Heart left ventricle (tissue), 16 donors: Measurements from ENCODE around the gene KCNK13. TPM values are rescaled to one million over a fixed set of nuclear protein-coding genes. Genes with fewer than 3 reads are reported as not detected.
"Not testable (repeated sequence)": the region's sequence is repeated elsewhere in the genome, so short reads cannot be mapped to it uniquely, and the experiment has no call there.

Source experiments
- ATAC-seq, 4 donors: fragments of 200-7000 bp; cut with Tn5 transposase; one replicate each; pipeline ENCODE4 v1.9.1; 2020 to 2022; ENCODE audit warnings: moderate library complexity in 4 of 4, mild to moderate bottlenecking in 3 of 4, moderate number of reproducible peaks in 1 of 4
- DNase-seq, 5 donors: peaks; one replicate each; pipeline ENCODE4 v3.0.0-alpha.2; 2020
- H3K27ac ChIP-seq, 12 donors: fragments of 200-600 bp; sonication (generic) in 4 of 12; one replicate each; pipeline versions ENCODE4 v1.5.0 to v1.8.0; 2016 to 2022; ENCODE audit warnings: mild to moderate bottlenecking in 2 of 12
- H3K27me3 ChIP-seq, 9 donors: fragments of 200-600 bp; sonication (generic) in 2 of 9; one replicate each; pipeline versions ENCODE4 v1.5.1 to v1.8.0; 2016 to 2022; ENCODE audit warnings: mild to moderate bottlenecking in 3 of 9
- H3K36me3 ChIP-seq, 9 donors: fragments of 200-600 bp; sonication (generic) in 2 of 9; one replicate each; pipeline versions ENCODE4 v1.5.0 to v1.8.0; 2018 to 2022; ENCODE audit warnings: mild to moderate bottlenecking in 2 of 9
- H3K4me1 ChIP-seq, 12 donors: fragments of 200-600 bp; sonication (generic) in 4 of 12; one replicate each; pipeline versions ENCODE4 v1.5.0 to v1.8.0; 2016 to 2022; ENCODE audit warnings: mild to moderate bottlenecking in 3 of 12
- H3K4me3 ChIP-seq, 12 donors: fragments of 200-600 bp; sonication (generic) in 4 of 12; one replicate each; pipeline versions ENCODE4 v1.5.0 to v1.8.0; 2017 to 2022; ENCODE audit warnings: mild to moderate bottlenecking in 9 of 12, moderate library complexity in 4 of 12
- H3K9me3 ChIP-seq, 12 donors: fragments of 200-600 bp; sonication (generic) in 4 of 12; one replicate each; pipeline versions ENCODE4 v1.5.0 to v1.8.0; 2016 to 2022; ENCODE audit warnings: mild to moderate bottlenecking in 1 of 12
- POLR2A ChIP-seq, 2 donors: fragments of 450-650 bp; IDR thresholded peaks; one replicate each; pipeline ENCODE4 v1.6.1; 2017; ENCODE audit warnings: antibody characterized with exemption in 2 of 2, mild to moderate bottlenecking in 2 of 2, moderate library complexity in 2 of 2
- WGBS, 4 donors: extraction: QIAGEN DNeasy Blood & Tissue Kit in 2 of 4; methylation state at CpG; one replicate each; pipeline versions ENCODE4 v1.1.5 to v1.1.7; 2013 to 2018; 5-methylcytosine and 5-hydroxymethylcytosine counted together
- intact Hi-C, 10 donors: fragments of 100-400 bp; cut with DNase I; formaldehyde crosslinking; loops; one replicate each; pipeline versions ENCODE4 v1.11.1 to v1.14.2; 2022
- polyA plus RNA-seq, 2 donors: library from polyadenylated mRNA; stranded (reverse); fragments of 200-250 nt; gene quantifications; one replicate each; pipeline ENCODE4 v1.2.3, GENCODE V29; 2013
- total RNA-seq, 9 donors: library from RNA; depleted of rRNA in 2 of 9; stranded (reverse); fragments of >200 nt in 2 of 9; fragmentation: NEBNext Ultra II Directional in 3 of 9; extraction: Animal tissue kit (Norgen Biotek cat#: 25700) in 3 of 9; gene quantifications; one replicate each; pipeline versions ENCODE4 v1.1.0 to v1.2.4, GENCODE V29; 2016 to 2023
- TF ChIP-seq, protein P1 (sequence below), 12 donors: fragments of 200-600 bp; sonication (generic) in 4 of 12; IDR thresholded peaks; one replicate each; pipeline versions ENCODE4 v1.5.0 to v1.8.0; 2018 to 2022; ENCODE audit warnings: antibody characterized with exemption in 12 of 12, mild to moderate bottlenecking in 5 of 12
- donor health status: ischemic (EF 13 %, LVEDD 7.1; RV severe dilation, severe dysfunction).
- donor health status: healthy with polysubstance abuse.
- donor health status: DM: no; HTN: yes; CAD: no.
- donor health status: DM: no; HTN: no; CAD: no.
- donor health status: ischemic (EF 25% LVEDD 6.9; RV normal size, moderate dysfunction).
- donor health status: ischemic (EF 25% LVEDD 5.7; RV mildly dilated, moderate dysfunction).
- donor health status: healthy.
- donor health status: DM: yes; HTN: yes; CAD: no.
- donor health status: ischemic (EF 35%, LVEDD 5.7; RV mildly dilated, moderate dysfunction).
- donor health status: nonischemic (EF 11% LVEDD 7.7; RV severe dilation, severe dysfunction).
- donor health status: DM: yes; HTN: yes; CAD: no.
- donor health status: PGD.
- donor health status: ischemic (EF 29% LVEDD 5.4; RV normal size, mild dysfunction).
- donor health status: nonischemic (EF 23%, LVEDD 6.1; RV moderate dilation, normal function).

KCNK13 gene
- total and polyA plus RNA-seq, 11 donors = 0.16 to 10.7 (median 1.3) TPM

DNA sequence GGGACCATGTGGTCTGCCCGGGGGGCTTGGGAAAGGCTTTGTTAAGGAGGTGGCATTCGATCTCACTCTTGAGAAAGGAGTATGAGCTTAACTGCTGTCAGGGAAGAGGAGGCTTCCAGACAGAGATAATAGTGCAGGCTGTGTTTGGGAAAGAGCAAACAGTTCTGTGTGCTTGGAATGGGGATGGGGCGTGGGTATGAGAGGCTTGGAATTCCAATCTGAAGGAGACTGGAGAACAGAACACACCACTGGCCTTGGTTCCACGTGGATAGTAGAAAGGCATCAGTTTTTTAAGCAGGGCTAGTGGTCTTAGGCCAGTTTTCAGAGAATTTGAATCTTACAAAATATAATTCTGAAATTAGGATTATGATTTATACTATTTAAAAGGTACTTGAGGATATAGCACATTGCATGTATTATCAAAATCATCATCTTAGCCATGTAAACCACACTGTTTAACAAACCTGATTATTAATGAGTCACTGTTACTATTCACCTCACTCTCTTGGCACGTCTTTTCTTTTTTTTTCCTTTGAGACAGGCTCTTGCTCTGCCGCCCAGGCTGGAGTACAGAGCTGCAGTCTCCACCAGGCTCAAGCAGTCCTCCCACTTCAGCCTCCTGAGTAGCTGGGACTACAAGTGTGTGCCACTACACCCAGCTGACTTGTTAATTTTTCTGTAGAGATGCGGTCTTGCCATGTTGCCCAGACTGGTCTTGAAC, 38.5 kb upstream of the KCNK13 start:
- Histone ChIP-seq H3K4me1 (peaks cover 0 to 5% (median 0%) of the 10 kb centered on the region in 12 donors), H3K36me3 (peaks cover 0 to 65% (median 9%) of the 10 kb centered on the region in 9 donors), H3K9me3 (no peaks in the 10 kb centered on the region), H3K27me3 (no peaks in the 10 kb centered on the region), H3K4me3 (no peak overlapping the region), H3K27ac (no peak overlapping the region)
- WGBS, 4 donors = 82 to 87% (median 83%) methylated on average over 7 of the region's 7 CpGs
- no peak for DNase-seq
- ATAC-seq = no peak
- no peak for TF ChIP-seq POLR2A (IDR thresholded peaks at IDR 0.05)
- TF ChIP-seq, protein P1, sequence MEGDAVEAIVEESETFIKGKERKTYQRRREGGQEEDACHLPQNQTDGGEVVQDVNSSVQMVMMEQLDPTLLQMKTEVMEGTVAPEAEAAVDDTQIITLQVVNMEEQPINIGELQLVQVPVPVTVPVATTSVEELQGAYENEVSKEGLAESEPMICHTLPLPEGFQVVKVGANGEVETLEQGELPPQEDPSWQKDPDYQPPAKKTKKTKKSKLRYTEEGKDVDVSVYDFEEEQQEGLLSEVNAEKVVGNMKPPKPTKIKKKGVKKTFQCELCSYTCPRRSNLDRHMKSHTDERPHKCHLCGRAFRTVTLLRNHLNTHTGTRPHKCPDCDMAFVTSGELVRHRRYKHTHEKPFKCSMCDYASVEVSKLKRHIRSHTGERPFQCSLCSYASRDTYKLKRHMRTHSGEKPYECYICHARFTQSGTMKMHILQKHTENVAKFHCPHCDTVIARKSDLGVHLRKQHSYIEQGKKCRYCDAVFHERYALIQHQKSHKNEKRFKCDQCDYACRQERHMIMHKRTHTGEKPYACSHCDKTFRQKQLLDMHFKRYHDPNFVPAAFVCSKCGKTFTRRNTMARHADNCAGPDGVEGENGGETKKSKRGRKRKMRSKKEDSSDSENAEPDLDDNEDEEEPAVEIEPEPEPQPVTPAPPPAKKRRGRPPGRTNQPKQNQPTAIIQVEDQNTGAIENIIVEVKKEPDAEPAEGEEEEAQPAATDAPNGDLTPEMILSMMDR (IDR thresholded peaks at IDR 0.05) = no peak
- intact Hi-C loops = no loop called here

DNA sequence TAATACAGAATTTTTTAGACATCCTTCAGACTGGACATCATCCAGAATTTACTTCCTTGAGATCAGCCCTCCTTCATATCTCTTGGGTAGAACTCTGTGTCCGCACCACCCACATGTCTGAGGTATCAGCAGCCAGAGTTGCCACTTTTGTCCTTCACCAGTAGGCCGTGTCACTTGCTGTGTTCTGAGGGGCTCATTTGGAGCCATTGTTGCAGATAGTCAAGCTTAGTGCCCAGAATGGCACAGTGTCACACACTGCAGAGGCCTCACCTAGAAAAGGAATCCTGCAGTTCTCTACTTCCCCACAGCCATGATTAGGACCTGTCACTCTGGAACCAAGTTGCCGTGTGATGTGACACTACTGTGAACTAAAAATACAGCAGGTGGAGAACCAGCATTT, 36.9 kb upstream of the KCNK13 start:
- H3K27me3 ChIP-seq = no peaks in the 10 kb centered on the region
- peaks cover 0 to 55% (median 4%) of the 10 kb centered on the region in 9 donors for H3K36me3 ChIP-seq
- no peak for DNase-seq
- intact Hi-C loops = no loop called here
- peaks cover 0 to 5% (median 0%) of the 10 kb centered on the region in 12 donors for H3K4me1 ChIP-seq
- TF ChIP-seq POLR2A (IDR thresholded peaks at IDR 0.05) = no peak
- TF ChIP-seq, protein P1 (IDR thresholded peaks at IDR 0.05) = no peak
- peak in 3 of 4 donors; percentile 52 to 65 (median 59) for ATAC-seq
- peak overlapping the region in 1 of 12 donors; percentile 15 for H3K27ac ChIP-seq
- H3K9me3 ChIP-seq = no peaks in the 10 kb centered on the region
- H3K4me3 ChIP-seq = no peak overlapping the region
- 59 to 66% (median 63%) methylated on average over 3 of the region's 3 CpGs for WGBS, 4 donors

DNA sequence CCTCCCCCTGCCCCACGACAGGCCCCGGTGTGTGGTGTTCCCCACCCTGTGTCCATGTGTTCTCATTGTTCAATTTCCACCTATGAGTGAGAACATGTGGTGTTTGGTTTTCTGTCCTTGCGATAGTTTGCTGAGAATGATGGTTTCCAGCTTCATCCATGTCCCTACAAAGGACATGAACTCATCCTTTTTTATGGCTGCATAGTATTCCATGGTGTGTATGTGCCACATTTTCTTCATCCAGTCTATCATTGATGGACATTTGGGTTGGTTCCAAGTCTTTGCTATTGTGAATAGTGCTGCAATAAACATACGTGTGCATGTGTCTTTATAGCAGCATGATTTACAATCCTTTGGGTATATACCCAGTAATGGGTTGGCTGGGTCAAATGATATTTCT, 35.2 kb upstream of the KCNK13 start:
- DNase-seq, H3K27ac ChIP-seq, H3K4me3 ChIP-seq, H3K9me3 ChIP-seq, H3K4me1 ChIP-seq, H3K27me3 ChIP-seq, intact Hi-C loops, ATAC-seq: not testable (repeated sequence)
- peaks cover 0 to 56% (median 4%) of the 10 kb centered on the region in 9 donors for H3K36me3 ChIP-seq
- WGBS, 4 donors = 96 to 99% (median 97%) methylated on average over 4 of the region's 4 CpGs

DNA sequence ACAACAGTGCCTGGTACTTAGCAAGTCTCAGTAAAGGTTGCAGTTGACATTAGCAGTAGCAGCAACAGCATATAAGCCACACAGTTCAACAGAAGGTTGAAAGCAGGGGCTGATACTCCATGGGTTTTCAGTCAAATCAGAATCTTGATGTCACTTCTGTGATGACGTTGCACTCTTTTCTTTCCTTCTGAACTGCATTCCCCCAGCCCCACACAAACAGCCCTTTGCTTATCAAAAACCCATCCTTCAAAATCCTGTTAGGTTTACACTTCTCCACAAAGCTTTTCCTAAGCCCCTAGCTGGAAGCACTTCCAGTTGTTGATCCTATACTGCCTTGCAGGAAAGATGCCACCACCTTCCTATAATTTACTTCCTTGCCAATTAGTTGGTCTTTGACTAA, 34.0 kb upstream of the KCNK13 start:
- no peaks in the 10 kb centered on the region for H3K27me3 ChIP-seq
- DNase-seq (no peak), ATAC-seq (no peak)
- intact Hi-C loops = no loop called here
- no peak for TF ChIP-seq POLR2A (IDR thresholded peaks at IDR 0.05)
- TF ChIP-seq, protein P1 (IDR thresholded peaks at IDR 0.05) = no peak
- peaks cover 0 to 61% (median 3%) of the 10 kb centered on the region in 9 donors for H3K36me3 ChIP-seq
- no peak overlapping the region for H3K4me3 ChIP-seq
- 60 to 86% (median 72%) methylated on average over 1 of the region's 1 CpG for WGBS, 4 donors
- H3K4me1 ChIP-seq = peaks cover 0 to 5% (median 0%) of the 10 kb centered on the region in 12 donors
- no peak overlapping the region for H3K27ac ChIP-seq
- H3K9me3 ChIP-seq = no peaks in the 10 kb centered on the region
